GM10847 (cell line): ENCODE data around the gene PPP1R9A.

Source experiments
- POLR2A ChIP-seq: IDR thresholded peaks from 2 replicates; pipeline ENCODE4 v1.6.1; 2011; ENCODE audit not compliant: insufficient read length; ENCODE audit errors: extremely low read depth

The PPP1R9A gene

GRCh38 chr7:95219721-95220120, 312.3 kb downstream of the PPP1R9A start:
- TF ChIP-seq POLR2A = no peak

GRCh38 chr7:95220328-95220727, 312.9 kb downstream of the PPP1R9A start:
- TF ChIP-seq POLR2A = no peak

- TF ChIP-seq POLR2A = no peak
Observed at GRCh38 chr7:95225301-95225700, 317.9 kb downstream of the PPP1R9A start.

- TF ChIP-seq POLR2A = no peak
Observed at GRCh38 chr7:95229301-95229700, 321.9 kb downstream of the PPP1R9A start.

GRCh38 chr7:95238252-95238943, 331.0 kb downstream of the PPP1R9A start:
- no peak for TF ChIP-seq POLR2A

GRCh38 chr7:95240921-95241320, 333.5 kb downstream of the PPP1R9A start:
- TF ChIP-seq POLR2A = no peak

- TF ChIP-seq POLR2A = no peak
Observed at GRCh38 chr7:95242266-95242665, 334.9 kb downstream of the PPP1R9A start.

- no peak for TF ChIP-seq POLR2A
Observed at GRCh38 chr7:95244616-95245015, 337.2 kb downstream of the PPP1R9A start.

GRCh38 chr7:95245828-95246500, 338.6 kb downstream of the PPP1R9A start:
- no peak for TF ChIP-seq POLR2A

- no peak for TF ChIP-seq POLR2A
Observed at GRCh38 chr7:95246831-95247370, 339.5 kb downstream of the PPP1R9A start.

- TF ChIP-seq POLR2A = no peak
Observed at GRCh38 chr7:95250571-95250970, 343.2 kb downstream of the PPP1R9A start.

- TF ChIP-seq POLR2A = no peak
Observed at GRCh38 chr7:95251966-95252365, 344.6 kb downstream of the PPP1R9A start.

- no peak for TF ChIP-seq POLR2A
Observed at GRCh38 chr7:95253986-95254385, 346.6 kb downstream of the PPP1R9A start.

- TF ChIP-seq POLR2A = no peak
Observed at GRCh38 chr7:95255691-95256090, 348.3 kb downstream of the PPP1R9A start.

GRCh38 chr7:95261895-95262415, 354.6 kb downstream of the PPP1R9A start:
- TF ChIP-seq POLR2A = no peak

GRCh38 chr7:95262875-95263274, 355.5 kb downstream of the PPP1R9A start:
- TF ChIP-seq POLR2A = no peak
